Measurements from ENCODE around the gene UBXN4. TPM values are rescaled to one million over a fixed set of nuclear protein-coding genes. Genes with fewer than 3 reads are reported as not detected.

The UBXN4 gene
- total and polyA plus RNA-seq, 12 donors, result 50.0 to 145 (median 96.3) TPM

DNA sequence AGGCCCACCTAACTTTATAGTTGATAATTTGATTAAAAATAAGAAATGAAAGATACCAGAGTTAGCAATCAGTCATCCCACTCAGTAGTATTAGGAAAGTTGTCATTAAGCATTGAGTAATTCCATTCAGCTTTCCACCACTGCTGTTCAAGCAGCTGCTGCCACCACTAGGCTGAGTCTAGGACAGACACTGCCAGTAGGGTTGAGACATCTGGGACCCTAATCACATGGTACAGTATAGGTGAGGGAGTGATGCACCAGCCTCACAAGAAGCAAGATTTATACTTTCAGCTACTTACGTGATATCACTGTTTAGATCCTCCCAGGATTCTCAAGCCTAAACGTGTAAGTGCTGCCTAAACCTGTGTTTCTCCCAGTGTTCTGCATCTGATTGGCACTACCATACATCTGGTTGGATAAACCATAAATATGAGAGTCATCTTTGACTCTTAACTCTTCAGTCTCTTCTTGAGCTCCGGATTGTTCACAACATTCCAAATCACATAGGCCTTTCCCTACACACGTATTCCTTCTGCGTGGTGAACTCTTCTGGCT, 3.2 kb downstream of the UBXN4 start:
- no peak overlapping the region for H3K4me3 ChIP-seq
- intact Hi-C loops (cut with DNase I), result no loop called here
- peaks cover 5 to 31% of the 10 kb centered on the region in 2 donors for H3K4me1 ChIP-seq (replicated peaks in 1 of 2)
- H3K9me3 ChIP-seq (replicated peaks in 1 of 3), result no peaks in the 10 kb centered on the region
- peak in 2 of 7 donors; percentile 15 to 52 for DNase-seq
- TF ChIP-seq POLR2A (IDR thresholded peaks at IDR 0.05), result no peak
- TF ChIP-seq, protein P1, sequence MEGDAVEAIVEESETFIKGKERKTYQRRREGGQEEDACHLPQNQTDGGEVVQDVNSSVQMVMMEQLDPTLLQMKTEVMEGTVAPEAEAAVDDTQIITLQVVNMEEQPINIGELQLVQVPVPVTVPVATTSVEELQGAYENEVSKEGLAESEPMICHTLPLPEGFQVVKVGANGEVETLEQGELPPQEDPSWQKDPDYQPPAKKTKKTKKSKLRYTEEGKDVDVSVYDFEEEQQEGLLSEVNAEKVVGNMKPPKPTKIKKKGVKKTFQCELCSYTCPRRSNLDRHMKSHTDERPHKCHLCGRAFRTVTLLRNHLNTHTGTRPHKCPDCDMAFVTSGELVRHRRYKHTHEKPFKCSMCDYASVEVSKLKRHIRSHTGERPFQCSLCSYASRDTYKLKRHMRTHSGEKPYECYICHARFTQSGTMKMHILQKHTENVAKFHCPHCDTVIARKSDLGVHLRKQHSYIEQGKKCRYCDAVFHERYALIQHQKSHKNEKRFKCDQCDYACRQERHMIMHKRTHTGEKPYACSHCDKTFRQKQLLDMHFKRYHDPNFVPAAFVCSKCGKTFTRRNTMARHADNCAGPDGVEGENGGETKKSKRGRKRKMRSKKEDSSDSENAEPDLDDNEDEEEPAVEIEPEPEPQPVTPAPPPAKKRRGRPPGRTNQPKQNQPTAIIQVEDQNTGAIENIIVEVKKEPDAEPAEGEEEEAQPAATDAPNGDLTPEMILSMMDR (IDR thresholded peaks at IDR 0.05), result no peak
- 85 to 89% (median 87%) methylated on average over 5 of the region's 5 CpGs for WGBS, 4 donors
- no peaks in the 10 kb centered on the region for H3K27me3 ChIP-seq
- H3K36me3 ChIP-seq (replicated peaks in 1 of 2), result peaks cover 0 to 19% of the 10 kb centered on the region in 2 donors
- no peak overlapping the region for H3K27ac ChIP-seq

DNA sequence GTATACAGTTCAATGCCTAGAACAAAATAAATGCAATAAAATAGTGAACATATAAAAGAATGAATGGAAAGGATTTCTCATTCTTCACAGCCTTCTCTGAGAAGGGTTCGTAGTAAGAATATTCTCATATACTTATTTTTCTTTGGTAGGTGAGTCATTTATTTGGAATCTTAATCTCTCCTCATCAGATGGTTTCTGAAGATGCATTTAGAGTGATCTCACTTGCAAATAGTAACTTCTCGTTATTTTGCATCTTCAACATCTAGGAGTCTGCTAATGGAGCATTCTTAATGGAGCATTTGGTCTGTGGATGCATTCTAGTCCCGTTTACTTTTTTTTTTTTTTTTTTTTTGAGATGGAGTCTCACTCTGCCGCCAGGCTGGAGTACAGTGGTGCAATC, 3.9 kb downstream of the UBXN4 start:
- no peaks in the 10 kb centered on the region for H3K9me3 ChIP-seq (replicated peaks in 1 of 3)
- no peak overlapping the region for H3K4me3 ChIP-seq
- H3K27me3 ChIP-seq, result no peaks in the 10 kb centered on the region
- no peak for DNase-seq
- H3K4me1 ChIP-seq (replicated peaks in 1 of 2), result peaks cover 5 to 31% of the 10 kb centered on the region in 2 donors
- 71 to 79% (median 77%) methylated on average over 4 of the region's 4 CpGs for WGBS, 4 donors
- intact Hi-C loops (cut with DNase I), result no loop called here
- no peak overlapping the region for H3K27ac ChIP-seq
- H3K36me3 ChIP-seq (replicated peaks in 1 of 2), result peaks cover 0 to 26% of the 10 kb centered on the region in 2 donors
- no peak for TF ChIP-seq POLR2A (IDR thresholded peaks at IDR 0.05)
- TF ChIP-seq, protein P1 (IDR thresholded peaks at IDR 0.05), result no peak

DNA sequence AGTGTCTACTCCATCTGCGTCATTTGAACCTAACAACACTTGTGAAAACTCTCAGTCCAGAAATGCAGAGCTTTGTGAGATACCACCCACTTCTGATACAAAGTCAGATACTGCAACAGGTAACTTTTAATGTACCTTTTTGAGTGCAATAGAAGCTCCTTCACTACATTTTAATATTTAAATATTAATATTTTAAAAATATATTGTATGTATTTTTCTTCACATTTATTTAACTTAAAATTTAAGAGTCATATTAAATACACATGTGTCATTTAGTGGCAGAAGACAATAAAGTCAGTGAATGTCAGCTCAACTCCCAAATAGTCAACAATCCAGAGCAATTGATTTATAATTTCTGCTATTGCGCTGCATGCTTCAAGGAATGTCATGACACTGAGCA, 13.9 kb downstream of the UBXN4 start:
- Histone ChIP-seq H3K4me3 (no peak overlapping the region), H3K27me3 (no peaks in the 10 kb centered on the region), H3K27ac (no peak overlapping the region), H3K4me1 (replicated peaks in 1 of 2) (no peaks in the 10 kb centered on the region), H3K9me3 (replicated peaks in 1 of 3) (peaks cover 0 to 16% (median 5%) of the 10 kb centered on the region in 3 donors), H3K36me3 (replicated peaks in 1 of 2) (peaks cover 0 to 75% of the 10 kb centered on the region in 2 donors)
- WGBS, 4 donors, result 92 to 99% (median 97%) methylated on average over 2 of the region's 2 CpGs
- TF ChIP-seq, protein P1 (IDR thresholded peaks at IDR 0.05), result no peak
- no peak for TF ChIP-seq POLR2A (IDR thresholded peaks at IDR 0.05)
- DNase-seq, result no peak
- intact Hi-C loops (cut with DNase I), result no loop called here

DNA sequence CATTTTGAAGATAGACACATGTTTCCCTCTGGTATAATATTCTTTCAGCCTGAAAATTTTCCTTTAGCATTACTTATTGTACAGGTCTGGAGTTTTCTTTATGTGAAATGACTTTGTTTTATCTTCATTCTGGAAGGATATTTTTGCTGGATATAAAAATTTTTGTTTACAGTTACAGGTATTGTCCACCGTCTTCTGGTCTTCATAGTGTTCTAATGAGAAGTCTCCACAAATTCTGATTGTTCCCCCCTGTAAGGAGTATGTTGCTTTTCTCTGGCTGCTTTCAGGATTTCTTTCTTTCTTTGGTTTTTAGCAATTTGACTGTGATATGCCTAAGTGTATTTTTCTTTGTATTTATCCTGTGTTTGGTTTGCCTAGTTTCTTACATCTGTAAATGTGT, 15.0 kb downstream of the UBXN4 start:
- WGBS, 4 donors, result 94 to 100% (median 95%) methylated on average over 1 of the region's 1 CpG
- TF ChIP-seq POLR2A (IDR thresholded peaks at IDR 0.05), result no peak
- TF ChIP-seq, protein P1 (IDR thresholded peaks at IDR 0.05), result no peak
- peaks cover 0 to 16% (median 5%) of the 10 kb centered on the region in 3 donors for H3K9me3 ChIP-seq (replicated peaks in 1 of 3)
- peaks cover 0 to 79% of the 10 kb centered on the region in 2 donors for H3K36me3 ChIP-seq (replicated peaks in 1 of 2)
- intact Hi-C loops (cut with DNase I), result no loop called here
- no peaks in the 10 kb centered on the region for H3K27me3 ChIP-seq
- DNase-seq, result no peak
- no peak overlapping the region for H3K4me3 ChIP-seq
- H3K27ac ChIP-seq, result no peak overlapping the region
- no peaks in the 10 kb centered on the region for H3K4me1 ChIP-seq (replicated peaks in 1 of 2)
